Activated T-cell treated with anti-CD3 and anti-CD28 coated beads for 1 hour (primary cell): Measurements from ENCODE around the gene ME1.
"Not testable (repeated sequence)": the region's sequence is repeated elsewhere in the genome, so short reads cannot be mapped to it uniquely, and the experiment has no call there.

Experiments
- DNase-seq: peaks from one replicate; pipeline ENCODE4 v3.0.0-alpha.2; 2020; ENCODE audit warnings: low read depth

The ME1 gene

DNA sequence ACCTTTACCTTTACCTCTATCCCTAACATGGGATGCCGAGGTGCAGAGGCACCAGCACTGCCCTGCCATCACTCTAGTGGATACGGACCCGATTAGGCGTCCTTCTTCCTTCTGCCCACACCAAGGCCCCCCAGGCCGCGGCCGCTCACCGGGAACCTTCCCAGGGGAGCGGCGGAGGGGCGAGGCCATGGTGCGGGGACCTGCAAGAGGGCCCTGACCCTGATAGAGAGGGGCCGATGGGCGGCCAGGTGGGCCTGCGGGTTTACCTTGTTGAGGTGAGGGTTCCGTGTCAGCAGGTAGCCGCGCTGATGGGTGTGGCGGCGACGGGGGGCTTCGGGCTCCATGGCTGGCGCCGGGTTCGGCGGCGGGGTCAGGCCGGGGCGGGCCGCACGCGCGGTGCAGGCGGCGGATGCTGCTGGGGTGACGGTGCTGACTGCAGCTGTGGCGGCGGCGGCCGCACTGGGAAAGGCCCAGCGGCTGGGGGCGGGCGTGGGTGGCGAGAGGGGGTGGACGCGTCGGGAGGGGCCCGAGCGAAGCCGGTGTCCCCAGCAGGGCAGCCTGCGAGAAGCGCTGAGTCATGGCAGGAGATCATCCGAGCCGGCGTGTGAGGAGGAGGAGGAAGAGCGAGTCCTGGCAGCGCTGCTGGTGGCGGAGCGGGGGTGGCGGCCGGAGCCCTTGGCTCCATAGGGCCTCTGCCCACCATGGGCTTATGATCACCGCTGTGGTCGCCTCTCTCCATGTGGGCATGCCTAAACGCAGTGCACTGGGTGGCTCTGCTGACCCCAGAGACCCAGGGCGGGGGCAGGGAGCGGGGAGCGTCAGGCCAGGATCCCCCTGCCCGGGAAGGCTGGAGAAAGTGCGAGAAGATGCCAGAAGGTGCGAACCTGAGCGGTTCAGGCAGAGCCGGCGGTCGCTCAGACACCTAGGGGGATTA, at the start of gene ME1:
ME1 (minus strand) TSS at position 441 of the 934 bp plus-strand sequence; CDS start at position 344, 97 bp downstream.
- no peak for DNase-seq

DNA sequence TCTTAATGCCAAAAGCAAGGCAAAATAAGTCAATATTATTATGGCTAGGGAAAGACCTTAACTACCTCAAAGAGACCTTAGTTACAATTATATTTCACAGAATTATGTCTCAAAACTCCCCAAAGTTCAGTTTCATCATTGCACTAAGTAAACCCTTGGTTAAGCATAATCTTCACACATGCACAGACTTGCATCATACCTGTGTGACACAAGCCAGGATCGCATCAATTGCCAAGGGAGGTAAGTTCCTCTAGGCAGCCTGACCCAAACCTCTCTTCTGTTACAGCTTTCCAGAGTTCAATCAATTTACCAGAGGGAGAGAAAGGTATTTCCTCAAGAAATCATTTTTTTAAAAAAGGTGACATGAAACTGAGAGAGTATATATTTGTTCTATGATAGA, 49.6 kb upstream of the ME1 start:
- DNase-seq, result no peak

DNA sequence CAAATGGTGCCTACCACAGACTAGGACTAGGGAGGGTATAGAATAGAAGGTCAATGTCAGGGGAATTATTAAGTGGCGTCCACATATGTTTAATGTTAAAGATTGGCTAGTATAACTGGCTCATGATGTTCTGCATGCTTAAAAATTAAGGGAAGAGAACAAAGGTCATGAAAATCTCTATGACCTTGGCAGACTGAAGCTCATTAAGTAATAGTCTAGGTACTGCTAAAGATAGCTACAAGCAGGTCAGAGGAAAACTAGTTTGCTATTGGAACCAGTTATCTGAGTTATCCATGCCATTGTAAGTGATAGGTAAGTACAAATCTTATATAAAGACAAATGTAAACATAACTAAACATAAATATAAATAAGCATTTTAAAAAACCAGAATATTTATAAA, 48.5 kb upstream of the ME1 start:
- no peak for DNase-seq

DNA sequence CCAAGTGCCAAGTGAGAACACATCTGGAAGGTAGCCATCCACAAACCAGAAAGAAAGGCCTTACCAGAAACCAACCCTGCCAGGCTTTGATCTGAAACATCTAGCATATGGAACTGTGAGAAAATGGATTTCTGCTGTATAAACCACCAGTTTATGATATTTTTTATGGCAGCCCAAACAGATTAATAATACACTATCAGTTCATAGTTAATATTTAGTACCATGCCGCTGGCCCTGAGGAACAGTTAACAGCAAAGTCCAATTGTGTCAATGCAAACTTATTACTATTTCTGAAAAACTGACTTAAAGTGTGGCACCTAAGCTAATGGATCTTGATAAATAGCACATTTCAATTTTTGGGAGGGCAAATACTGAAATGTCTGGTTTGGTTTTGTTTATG, 46.1 kb upstream of the ME1 start:
- DNase-seq, result no peak

DNA sequence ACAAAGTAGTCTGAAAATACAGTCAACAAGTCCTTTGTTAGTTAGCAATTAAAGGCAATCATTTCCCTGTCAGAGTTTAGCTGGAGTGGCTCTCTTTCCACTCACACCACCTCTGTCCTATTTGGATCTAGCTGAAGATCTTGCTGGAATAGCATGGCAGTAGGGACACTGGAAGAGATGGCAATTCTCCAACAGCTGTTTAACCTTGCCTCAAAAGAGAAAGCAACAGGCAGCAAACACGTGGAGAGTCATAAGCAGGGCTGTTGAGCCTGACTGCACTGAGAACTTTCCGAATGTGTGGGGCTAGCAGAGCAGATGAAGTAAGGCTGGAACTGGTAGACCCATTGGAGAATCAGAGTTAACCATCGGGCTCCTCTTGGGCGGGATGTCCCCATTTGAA, 43.5 kb upstream of the ME1 start:
- no peak for DNase-seq

DNA sequence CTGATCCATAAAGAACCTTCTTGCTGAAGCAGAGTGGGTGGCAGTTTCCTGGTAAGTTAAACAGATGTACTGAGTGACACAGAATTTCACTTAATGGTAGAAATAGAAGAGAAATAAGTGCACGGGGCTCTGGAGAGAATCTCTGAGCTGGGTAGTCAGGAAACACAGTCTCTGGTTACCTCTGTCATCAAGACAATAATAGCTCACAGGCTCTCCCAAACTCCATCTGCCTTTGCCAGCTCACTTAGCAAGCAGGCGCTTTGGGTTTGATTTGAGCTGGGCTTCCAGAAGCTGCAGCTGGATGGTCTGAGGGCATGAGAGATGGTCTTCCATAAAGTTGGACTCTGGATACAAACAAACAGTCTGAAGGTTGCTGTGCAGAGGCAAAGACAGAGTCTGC, 41.9 kb upstream of the ME1 start:
- no peak for DNase-seq

DNA sequence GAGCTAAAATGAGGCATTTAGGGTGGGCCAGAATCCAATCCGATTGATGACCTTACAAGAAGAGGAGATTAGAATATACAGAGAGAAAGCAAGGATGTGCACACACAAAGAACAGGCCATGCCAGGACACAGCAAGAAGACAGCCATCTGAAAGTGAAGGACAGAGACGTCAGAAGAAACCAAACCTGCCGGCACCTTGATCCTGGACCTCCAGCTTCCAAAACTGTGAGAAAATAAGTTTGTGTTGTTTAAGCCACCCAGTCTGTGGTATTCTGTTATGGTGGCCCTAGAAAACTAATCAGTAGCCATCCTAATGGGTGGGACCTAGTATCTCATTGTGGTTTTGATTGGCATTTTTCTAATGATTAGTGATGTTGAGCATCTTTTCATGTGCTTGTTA, 39.7 kb upstream of the ME1 start:
- no peak for DNase-seq

DNA sequence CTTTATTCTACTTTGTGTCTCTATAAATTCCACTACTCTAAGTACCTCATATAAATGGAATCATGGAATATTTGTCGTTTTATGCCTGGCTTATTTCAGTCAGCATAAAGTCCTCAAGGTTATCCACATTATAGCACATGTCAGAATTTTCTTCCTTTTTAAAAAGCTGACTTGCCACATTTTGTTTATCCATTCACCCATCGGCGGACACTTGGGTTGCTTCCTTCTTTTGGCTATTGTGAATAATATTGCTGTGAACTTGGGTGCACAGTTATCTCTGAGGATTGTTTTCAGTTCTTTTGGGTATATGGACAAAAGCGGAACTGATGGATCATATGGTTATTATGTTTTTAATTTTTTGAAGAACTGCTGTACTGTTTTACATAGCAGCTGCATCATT, 39.1 kb upstream of the ME1 start:
- DNase-seq, result no peak

DNA sequence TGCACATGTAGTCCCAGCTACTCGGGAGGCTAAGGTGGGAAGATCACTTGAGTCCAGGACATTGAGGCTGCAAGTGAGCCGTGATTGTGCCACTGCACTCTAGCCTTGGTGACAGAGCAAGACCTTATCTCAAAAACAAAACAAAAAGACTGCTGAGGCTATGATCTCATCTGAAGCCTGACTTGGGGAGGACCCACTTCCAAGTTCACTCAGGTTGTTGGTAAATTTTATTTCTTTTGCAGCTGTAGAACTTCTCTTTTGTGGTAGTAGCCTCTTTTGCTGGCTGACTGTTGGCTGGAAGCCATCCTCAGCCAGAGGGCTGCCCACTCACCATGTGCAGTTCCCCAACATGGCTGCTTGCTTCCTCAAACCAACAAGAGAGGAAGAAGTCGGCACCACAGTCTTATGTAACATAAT, 36.8 kb upstream of the ME1 start:
- no peak for DNase-seq

DNA sequence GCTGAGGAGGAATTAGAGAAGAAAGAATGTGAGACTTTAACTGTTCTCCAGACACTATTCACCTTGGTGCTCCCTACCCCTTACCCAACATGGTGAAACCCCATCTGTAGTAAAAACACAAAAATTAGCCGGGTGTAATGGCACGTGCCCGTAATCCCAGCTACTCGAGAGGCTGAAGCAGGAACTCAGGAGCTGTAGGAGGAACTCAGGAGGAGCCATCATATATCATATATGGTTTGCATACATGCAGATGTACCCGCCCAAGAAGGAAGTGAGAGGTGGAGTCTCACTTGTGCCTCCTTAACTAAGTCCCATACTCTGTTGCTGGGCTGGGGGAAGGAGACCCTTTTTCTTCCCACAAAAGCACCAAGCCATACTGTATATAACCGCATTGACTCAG, 35.5 kb upstream of the ME1 start:
- DNase-seq, result no peak

DNA sequence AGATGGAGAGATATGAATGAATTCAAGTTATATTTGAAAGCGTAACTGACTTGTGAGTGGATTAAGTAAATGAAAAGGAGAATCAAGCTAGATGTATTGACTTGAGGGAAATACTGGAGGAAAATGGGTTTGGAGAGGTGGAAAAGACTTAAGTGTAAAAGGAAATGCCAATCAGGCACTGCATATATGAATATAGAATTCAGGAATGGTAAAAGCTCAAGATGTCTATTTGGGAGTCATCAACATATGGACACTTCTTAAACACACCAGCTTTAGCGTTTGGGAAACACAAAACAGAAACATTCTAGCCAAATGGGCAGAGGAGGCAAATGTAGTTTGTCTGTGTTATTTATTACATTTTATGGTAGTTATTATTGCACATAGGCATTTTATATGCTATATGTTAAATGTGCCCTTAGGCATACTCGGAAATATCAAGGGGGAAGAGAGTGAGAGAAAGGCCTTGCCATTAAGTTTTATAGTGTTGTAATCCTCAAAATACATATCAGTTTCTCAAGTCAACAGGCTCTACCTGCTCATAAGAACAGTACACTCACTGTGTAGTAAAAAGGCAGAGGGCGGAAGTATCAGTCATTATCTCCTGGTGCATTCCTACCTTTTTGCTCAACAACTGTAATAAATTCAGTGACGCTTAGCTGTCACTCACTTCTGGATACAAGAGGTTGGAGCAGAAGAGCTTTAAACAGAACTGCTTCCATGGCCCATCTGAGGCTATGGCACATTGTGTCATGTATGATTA, 33.7 kb upstream of the ME1 start:
- no peak for DNase-seq

DNA sequence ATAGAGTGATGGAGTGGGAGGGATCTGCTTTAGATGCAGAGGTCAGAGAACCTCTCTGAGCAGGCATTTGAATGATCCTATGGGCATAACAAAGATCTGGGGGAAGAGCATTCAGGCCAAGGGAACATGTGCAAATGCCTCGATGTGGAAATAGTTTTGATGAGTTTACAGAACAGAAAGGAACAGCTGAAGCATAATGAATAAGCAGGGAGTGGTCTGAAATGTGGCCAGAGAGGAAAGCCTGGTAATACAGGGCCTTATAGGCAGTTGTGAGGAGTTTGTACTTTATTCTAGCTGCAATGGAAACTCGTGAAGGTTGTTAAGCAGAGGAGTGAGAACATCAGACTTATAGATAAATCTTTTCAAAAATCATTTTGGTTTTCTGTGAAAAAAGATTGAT, 33.0 kb upstream of the ME1 start:
- DNase-seq, result no peak

DNA sequence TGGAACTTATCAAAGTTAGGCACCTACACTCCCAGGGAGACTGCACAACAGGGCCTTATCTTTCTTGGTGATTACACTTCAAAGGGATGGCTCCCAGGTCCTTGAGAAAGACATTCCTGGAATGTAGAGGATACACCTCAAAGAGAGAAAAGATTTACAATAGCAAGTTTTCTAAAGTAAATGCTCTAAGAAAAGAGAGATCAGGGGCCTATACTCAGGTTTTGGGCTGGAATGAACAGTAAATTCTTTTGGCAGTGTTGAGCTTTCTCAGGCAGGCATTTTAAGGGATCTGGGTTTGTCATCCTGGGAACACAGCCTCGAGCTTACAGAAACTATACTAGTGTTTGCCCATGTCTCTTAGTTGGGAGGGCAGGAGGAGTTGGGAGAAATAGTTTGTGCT, 31.7 kb upstream of the ME1 start:
- DNase-seq, result no peak

DNA sequence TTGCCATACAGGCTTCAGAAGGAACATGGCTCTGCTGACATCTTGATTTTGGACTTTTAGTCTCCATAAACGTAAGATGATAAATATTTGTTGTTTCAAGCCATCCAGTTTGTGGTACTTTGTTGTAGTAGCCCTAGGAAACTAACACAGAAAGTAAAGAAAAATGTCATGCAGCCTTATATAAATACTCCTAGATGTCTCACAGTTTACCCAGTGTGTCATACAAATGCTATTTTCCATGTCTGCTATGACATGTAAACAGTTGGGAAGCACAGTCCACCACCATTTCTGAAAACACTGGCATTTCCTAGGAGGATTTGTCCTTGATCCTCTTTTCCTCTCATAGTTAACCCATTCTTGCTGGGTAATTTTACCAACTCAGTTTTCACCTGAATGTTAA, 30.6 kb upstream of the ME1 start:
- DNase-seq, result no peak

DNA sequence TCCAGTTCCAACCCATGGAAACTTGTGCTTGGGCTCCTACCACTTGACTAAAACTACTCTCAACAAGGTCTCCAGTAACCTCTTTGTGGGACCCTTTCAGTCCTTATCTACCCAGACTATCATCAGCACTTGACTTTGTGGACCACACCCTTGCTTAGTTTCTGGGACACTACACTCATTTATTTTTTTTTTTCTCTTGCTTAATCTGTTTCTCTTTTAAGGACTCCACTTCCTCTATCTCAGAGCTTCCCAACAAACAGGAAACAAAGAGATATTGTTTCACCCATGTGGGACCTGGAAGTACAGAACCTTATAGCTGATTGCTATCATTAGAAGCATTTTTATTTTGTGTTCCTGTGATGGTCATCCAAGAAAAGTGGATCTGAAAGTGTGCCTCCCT, 28.8 kb upstream of the ME1 start:
- no peak for DNase-seq

DNA sequence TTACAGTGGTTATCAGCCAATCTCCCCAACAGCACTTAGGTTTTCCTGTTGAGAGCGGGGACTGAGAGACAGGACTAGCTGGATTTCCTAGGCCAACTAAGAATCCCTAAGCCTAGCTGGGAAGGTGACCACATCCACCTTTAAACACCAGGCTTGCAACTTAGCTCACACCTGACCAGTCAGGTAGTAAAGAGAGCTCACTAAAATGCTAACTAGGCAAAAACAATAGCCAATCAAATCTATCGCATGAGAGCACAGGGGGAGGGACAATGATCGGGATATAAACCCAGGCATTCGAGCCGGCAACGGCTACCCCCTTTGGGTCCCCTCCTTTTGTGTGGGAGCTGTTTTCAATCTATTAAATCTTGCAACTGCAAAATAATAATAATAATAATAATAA, 19.2 kb upstream of the ME1 start:
- DNase-seq, result not testable (repeated sequence)

DNA sequence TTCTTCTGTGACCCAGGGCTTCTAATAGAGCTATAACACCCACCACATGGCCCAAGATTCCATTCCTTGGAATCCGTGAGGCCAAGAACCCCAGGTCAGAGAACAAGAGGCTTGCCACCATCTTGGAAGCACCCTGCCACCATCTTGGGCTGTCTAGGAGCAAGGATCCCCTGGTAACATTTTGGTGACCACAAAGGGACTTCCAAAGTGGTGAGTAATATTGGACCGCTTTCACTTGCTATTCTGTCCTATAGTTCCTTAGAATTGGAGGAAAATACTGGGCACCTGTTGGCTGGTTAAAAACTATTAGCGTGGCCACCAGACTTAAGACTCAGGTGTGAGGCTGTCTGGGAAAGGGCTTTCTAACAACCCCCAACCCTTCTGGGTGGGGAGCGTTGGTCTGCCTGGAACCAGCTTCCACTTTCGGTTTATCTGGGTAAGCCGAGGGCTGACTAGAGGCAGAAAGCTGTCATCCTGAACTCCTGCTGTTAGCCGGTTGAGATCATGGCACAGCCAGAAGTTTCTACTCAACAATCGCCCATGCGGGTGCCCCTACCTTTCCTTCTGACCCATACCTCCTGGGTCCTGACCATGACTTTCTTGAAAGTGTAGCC, 13.3 kb upstream of the ME1 start:
- not testable (repeated sequence) for DNase-seq

DNA sequence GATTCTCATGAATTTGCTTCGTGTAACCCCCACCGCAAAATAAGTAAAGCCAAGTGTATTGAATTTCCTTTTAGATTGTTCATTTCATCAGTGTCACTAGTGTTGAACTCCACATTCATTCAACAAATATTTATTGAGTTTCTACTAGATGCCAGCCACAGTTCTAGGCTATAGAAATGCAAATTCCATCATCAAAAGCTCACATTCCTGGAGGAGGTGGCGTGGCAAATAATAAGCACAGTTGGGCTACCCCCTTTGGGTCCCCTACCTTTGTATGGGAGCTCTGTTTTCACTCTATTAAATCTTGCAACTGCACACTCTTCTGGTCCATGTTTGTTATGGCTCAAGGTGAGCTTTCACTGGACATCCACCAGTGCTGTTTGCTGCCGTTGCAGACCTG, 12.7 kb upstream of the ME1 start:
- no peak for DNase-seq

DNA sequence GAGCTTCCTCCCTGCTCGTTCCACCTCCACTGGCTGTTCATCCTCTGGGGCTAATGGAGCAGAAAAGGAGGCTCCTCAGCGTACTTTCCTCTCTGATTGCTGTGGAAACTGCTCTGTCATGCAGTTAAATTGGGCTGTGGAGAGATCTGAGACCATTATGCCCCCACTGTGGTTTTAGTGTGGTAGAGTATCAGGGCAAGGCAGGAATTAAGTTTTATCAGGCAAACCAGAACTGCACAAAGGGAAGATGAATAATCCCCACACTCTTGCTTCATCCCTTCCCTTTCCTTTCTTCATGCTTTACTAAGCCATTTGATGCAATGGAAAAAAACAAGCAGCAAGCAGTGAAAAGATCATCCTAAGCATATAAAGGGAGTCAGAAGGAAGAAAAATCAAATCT, 11.9 kb upstream of the ME1 start:
- DNase-seq, result no peak

DNA sequence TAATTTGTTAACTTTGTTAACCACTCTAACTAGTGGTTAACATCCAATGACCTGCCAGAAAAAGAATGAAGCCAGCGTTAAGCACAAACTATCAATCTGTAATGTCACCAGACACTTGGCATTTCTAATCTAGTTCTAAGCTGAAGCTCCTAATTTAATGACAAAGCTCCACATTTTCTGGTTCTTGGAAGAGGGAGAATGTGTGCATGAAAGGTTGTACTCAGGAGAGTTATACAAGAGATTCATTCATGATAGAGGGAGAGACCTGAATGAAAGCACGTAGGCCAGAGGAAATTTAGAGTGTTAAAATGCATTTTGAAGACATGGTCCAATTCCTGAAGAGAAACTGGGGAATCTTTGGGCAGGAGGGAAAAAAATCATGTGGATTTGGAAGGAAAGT, 8.3 kb upstream of the ME1 start:
- DNase-seq, result no peak

DNA sequence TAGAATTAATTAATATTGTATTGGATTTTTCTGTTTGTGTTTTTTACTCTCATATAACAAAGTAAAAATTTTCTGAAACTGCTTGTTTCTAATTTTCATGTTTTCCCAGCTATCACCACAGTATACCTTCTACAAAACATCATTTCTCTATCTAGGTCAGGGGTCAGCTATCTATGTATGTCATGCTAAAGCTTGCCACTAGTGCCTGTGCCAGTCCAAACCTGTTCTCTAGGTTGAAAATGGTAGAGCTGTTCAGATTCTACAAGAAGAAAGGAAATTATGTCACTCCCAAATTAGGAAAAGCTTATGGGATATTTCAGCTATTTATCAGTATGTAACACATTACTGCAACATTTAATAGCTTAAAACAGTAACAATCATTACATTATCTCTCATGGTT, 5.8 kb upstream of the ME1 start:
- no peak for DNase-seq

DNA sequence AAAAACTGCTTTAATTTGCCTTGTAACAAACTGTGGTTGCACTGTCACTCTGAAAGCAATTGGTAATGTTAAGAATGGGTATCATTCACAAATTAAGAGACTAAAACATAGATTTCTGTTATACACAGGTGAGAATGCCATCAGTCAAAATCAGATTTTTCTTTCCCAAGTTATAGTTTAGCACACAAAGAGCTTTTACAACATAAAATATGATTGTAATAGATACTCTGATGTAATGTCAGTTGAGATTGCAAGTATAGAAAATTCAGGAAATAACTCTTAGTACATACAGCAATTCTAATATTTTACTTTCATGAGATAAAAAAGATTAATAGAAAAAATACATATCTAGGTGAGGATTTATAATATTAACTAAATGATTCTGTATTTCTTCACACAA, 2.3 kb upstream of the ME1 start:
- no peak for DNase-seq

DNA sequence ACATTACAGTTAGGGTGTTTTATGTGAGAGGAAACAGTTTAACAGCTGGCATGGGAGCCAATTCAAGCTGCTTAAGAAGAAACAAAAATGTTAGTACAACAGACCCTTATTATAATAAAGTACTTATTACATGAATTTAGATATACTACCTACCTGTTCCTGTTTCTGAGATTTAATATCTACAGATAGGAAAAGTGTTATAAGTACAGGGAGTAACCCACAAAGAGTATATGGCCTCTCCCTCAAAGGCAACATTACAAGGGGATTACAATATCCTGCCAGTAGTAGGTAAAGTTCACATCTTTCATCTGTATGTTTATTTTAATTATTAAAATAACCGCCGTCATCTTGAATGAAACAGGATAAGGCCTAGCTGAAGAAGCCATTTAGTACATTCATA, 1.8 kb upstream of the ME1 start:
- DNase-seq, result no peak
